Nephron (organoid): ENCODE measurements around the gene MAN1A2.
A peak's percentile ranks its signal among the peaks of the same experiment; 100 is the strongest.

Experiments used
- H3K27ac Mint-ChIP-seq, 3 experiments: 2 replicates each; pipeline ENCODE4 v1.8.0; 2020; ENCODE audit warnings: mixed read lengths in 3 of 3, mild to moderate bottlenecking in 2 of 3, moderate library complexity in 1 of 3
- H3K27me3 Mint-ChIP-seq: 2 replicates; pipeline ENCODE4 v1.8.0; 2021; ENCODE audit warnings: low read depth, mild to moderate bottlenecking, moderate library complexity, mixed read lengths
- H3K36me3 Mint-ChIP-seq: 2 replicates; pipeline ENCODE4 v1.8.0; 2020; ENCODE audit warnings: low read depth, mixed read lengths
- H3K4me1 Mint-ChIP-seq: 2 replicates; pipeline ENCODE4 v1.8.0; 2020; ENCODE audit warnings: mixed read lengths
- H3K4me3 Mint-ChIP-seq, 3 experiments: 2 replicates each; pipeline ENCODE4 v1.8.0; 2020; ENCODE audit warnings: mild to moderate bottlenecking in 3 of 3, mixed read lengths in 3 of 3, moderate library complexity in 2 of 3
- H3K9me3 Mint-ChIP-seq: 2 replicates; pipeline ENCODE4 v1.8.0; 2020; ENCODE audit warnings: mixed read lengths
- CTCF ChIP-seq, 3 experiments: fragments of 200-600 bp; sonication (generic); IDR thresholded peaks; one replicate each; pipeline ENCODE4 v1.5.0; 2021; ENCODE audit warnings: antibody characterized with exemption in 3 of 3; ENCODE audit not compliant: unreplicated experiment in 3 of 3

Gene MAN1A2

GRCh38 chr1:117372863-117373412 is 5.7 kb downstream of the MAN1A2 start:
- TF ChIP-seq CTCF (IDR thresholded peaks at IDR 0.05; ENCODE audit: unreplicated experiment in 3 of 3) = no peak
- H3K36me3 Mint-ChIP-seq = peaks cover 10% of the 10 kb centered on the region
- peak overlapping the region in 1 of 3 experiments; percentile 18 for H3K4me3 Mint-ChIP-seq
- peaks cover 42% of the 10 kb centered on the region for H3K4me1 Mint-ChIP-seq
- H3K27ac Mint-ChIP-seq = no peak overlapping the region
- peaks cover 6% of the 10 kb centered on the region for H3K9me3 Mint-ChIP-seq
- no peaks in the 10 kb centered on the region for H3K27me3 Mint-ChIP-seq

- TF ChIP-seq CTCF (IDR thresholded peaks at IDR 0.05; ENCODE audit: unreplicated experiment in 3 of 3) = no peak
- Mint-ChIP-seq H3K4me1 (peaks cover 36% of the 10 kb centered on the region), H3K27me3 (no peaks in the 10 kb centered on the region), H3K36me3 (peaks cover 15% of the 10 kb centered on the region), H3K27ac (no peak overlapping the region), H3K4me3 (no peak overlapping the region), H3K9me3 (peaks cover 6% of the 10 kb centered on the region)
Observed at GRCh38 chr1:117373932-117374331, 6.7 kb downstream of the MAN1A2 start.

- TF ChIP-seq CTCF (IDR thresholded peaks at IDR 0.05; ENCODE audit: unreplicated experiment in 3 of 3) = no peak
- H3K27ac Mint-ChIP-seq = no peak overlapping the region
- H3K36me3 Mint-ChIP-seq = peaks cover 24% of the 10 kb centered on the region
- no peak overlapping the region for H3K4me3 Mint-ChIP-seq
- peaks cover 10% of the 10 kb centered on the region for H3K9me3 Mint-ChIP-seq
- peaks cover 29% of the 10 kb centered on the region for H3K4me1 Mint-ChIP-seq
- H3K27me3 Mint-ChIP-seq = no peaks in the 10 kb centered on the region
Observed at GRCh38 chr1:117375327-117375726, 8.1 kb downstream of the MAN1A2 start.

- Mint-ChIP-seq H3K36me3 (peaks cover 19% of the 10 kb centered on the region), H3K27ac (no peak overlapping the region), H3K4me1 (peaks cover 18% of the 10 kb centered on the region), H3K27me3 (no peaks in the 10 kb centered on the region), H3K9me3 (peaks cover 18% of the 10 kb centered on the region), H3K4me3 (no peak overlapping the region)
- TF ChIP-seq CTCF (IDR thresholded peaks at IDR 0.05; ENCODE audit: unreplicated experiment in 3 of 3) = no peak
Observed at GRCh38 chr1:117387060-117387633, 19.9 kb downstream of the MAN1A2 start.

- H3K27ac Mint-ChIP-seq = no peak overlapping the region
- peaks cover 11% of the 10 kb centered on the region for H3K9me3 Mint-ChIP-seq
- H3K4me3 Mint-ChIP-seq = no peak overlapping the region
- peaks cover 13% of the 10 kb centered on the region for H3K36me3 Mint-ChIP-seq
- no peak for TF ChIP-seq CTCF (IDR thresholded peaks at IDR 0.05; ENCODE audit: unreplicated experiment in 3 of 3)
- no peaks in the 10 kb centered on the region for H3K27me3 Mint-ChIP-seq
- peaks cover 28% of the 10 kb centered on the region for H3K4me1 Mint-ChIP-seq
Observed at GRCh38 chr1:117388328-117388727, 21.1 kb downstream of the MAN1A2 start.

GRCh38 chr1:117389284-117389683 is 22.0 kb downstream of the MAN1A2 start:
- peaks cover 28% of the 10 kb centered on the region for H3K4me1 Mint-ChIP-seq
- peak overlapping the region; percentile 25 to 61 (median 48) for H3K27ac Mint-ChIP-seq
- H3K36me3 Mint-ChIP-seq = peaks cover 7% of the 10 kb centered on the region
- TF ChIP-seq CTCF (IDR thresholded peaks at IDR 0.05; ENCODE audit: unreplicated experiment in 3 of 3) = no peak
- H3K27me3 Mint-ChIP-seq = no peaks in the 10 kb centered on the region
- H3K9me3 Mint-ChIP-seq = peaks cover 3% of the 10 kb centered on the region
- no peak overlapping the region for H3K4me3 Mint-ChIP-seq
